Measurements from ENCODE around the gene NOL3. TPM values are rescaled to one million over a fixed set of nuclear protein-coding genes. Genes with fewer than 3 reads are reported as not detected.

NOL3 gene
- total RNA-seq, 1 experiment from 2014 or later = 8.5 TPM

DNA sequence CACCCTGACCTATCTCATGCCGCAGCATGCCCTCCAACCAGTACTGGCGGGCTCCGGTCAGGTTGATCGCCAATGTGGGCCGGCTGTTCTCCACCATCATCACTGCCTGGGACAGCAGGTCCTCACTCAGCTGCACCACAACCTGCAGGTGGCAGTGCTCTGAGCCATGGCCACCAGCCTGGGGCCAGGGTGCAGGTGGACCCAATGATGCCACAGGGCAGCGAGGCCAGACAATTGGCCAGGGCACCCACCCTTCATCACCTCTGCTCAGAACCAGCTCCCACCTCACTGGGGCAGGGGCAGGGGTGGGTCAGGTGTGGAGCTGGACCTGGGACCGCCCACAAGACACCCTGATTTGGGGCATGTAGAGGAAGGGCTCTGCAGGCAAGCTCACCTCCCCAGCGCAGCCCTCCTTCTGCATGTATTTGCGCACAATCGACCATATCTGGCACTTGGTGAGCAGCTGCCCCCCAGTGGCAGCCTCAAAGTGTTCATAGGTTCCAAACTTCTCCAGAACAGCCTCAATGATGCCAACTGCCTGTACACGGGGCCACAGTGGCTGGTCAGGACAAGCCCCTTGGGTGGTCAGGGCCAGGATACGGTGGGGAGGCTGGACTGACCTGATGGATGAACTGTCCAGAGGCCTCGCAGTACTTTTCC is 9.2 kb downstream of the NOL3 start:
- Mint-ChIP-seq H3K36me3 (peaks cover 3% of the 10 kb centered on the region; the same call in 1 of the 2 replicates), H3K27me3 (ENCODE audit: low read depth) (peaks cover 43% of the 10 kb centered on the region), H3K27ac (no peak overlapping the region), H3K4me3 (peak overlapping the region; percentile 22; the same call in 1 of the 2 replicates), H3K9me3 (no peaks in the 10 kb centered on the region), H3K4me1 (peaks cover 12% of the 10 kb centered on the region)
- ChIA-PET POLR2A (no interaction called here), CTCF (interaction anchor here (1.0 to 1.4 kb wide), 3 partner anchors 9 to 162 kb away, joined by 3 to 5 read pairs (median 5); partner anchors contain the start of gene NOL3)
- no peak for TF ChIP-seq NR3C1 (CRISPR knock-in tag; conservative IDR thresholded peaks at IDR 0.05; ENCODE audit: low read depth)
- TF ChIP-seq, protein P1, sequence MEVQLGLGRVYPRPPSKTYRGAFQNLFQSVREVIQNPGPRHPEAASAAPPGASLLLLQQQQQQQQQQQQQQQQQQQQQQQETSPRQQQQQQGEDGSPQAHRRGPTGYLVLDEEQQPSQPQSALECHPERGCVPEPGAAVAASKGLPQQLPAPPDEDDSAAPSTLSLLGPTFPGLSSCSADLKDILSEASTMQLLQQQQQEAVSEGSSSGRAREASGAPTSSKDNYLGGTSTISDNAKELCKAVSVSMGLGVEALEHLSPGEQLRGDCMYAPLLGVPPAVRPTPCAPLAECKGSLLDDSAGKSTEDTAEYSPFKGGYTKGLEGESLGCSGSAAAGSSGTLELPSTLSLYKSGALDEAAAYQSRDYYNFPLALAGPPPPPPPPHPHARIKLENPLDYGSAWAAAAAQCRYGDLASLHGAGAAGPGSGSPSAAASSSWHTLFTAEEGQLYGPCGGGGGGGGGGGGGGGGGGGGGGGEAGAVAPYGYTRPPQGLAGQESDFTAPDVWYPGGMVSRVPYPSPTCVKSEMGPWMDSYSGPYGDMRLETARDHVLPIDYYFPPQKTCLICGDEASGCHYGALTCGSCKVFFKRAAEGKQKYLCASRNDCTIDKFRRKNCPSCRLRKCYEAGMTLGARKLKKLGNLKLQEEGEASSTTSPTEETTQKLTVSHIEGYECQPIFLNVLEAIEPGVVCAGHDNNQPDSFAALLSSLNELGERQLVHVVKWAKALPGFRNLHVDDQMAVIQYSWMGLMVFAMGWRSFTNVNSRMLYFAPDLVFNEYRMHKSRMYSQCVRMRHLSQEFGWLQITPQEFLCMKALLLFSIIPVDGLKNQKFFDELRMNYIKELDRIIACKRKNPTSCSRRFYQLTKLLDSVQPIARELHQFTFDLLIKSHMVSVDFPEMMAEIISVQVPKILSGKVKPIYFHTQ (CRISPR knock-in tag; IDR thresholded peaks at IDR 0.05) = no peak
- TF ChIP-seq SP1 (CRISPR knock-in tag; conservative IDR thresholded peaks at IDR 0.05) = no peak
- TF ChIP-seq, protein P2, sequence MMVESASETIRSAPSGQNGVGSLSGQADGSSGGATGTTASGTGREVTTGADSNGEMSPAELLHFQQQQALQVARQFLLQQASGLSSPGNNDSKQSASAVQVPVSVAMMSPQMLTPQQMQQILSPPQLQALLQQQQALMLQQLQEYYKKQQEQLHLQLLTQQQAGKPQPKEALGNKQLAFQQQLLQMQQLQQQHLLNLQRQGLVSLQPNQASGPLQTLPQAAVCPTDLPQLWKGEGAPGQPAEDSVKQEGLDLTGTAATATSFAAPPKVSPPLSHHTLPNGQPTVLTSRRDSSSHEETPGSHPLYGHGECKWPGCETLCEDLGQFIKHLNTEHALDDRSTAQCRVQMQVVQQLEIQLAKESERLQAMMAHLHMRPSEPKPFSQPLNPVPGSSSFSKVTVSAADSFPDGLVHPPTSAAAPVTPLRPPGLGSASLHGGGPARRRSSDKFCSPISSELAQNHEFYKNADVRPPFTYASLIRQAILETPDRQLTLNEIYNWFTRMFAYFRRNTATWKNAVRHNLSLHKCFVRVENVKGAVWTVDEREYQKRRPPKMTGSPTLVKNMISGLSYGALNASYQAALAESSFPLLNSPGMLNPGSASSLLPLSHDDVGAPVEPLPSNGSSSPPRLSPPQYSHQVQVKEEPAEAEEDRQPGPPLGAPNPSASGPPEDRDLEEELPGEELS (CRISPR knock-in tag; IDR thresholded peaks at IDR 0.05) = no peak
- TF ChIP-seq, protein P3, sequence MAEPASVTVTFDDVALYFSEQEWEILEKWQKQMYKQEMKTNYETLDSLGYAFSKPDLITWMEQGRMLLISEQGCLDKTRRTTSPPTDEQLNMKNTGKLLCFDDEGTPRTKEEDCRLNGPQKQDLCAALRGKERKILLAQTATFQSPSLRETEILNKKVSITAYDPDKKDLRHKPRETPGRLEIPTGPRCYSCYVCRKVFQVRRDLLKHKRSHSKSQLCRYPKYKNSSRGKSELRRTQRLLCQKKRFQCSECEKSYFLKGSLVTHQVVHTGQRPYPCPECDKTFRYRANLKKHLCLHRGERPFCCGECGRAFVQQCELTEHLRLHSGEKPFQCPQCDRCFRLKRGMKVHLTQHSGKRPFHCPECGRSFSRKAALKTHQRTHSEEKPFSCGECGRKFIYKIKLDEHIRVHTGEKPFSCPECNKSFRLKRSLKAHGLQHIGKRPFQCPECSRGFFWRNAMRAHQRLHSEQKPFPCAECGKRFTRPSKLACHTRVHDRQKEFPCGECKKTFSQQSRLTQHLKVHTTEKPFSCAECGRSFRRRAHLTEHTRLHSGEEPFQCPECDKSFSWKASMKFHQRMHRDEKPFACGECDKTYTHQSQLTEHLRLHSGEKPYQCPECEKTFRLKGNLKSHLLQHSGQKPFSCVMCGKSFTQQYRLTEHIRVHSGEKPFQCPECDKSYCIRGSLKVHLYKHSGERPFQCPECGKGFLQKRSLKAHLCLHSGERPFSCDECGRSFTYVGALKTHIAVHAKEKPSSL (CRISPR knock-in tag; conservative IDR thresholded peaks at IDR 0.05) = no peak
- no peak for TF ChIP-seq ZNF232 (CRISPR knock-in tag; IDR thresholded peaks at IDR 0.05)
- TF ChIP-seq, protein P4, sequence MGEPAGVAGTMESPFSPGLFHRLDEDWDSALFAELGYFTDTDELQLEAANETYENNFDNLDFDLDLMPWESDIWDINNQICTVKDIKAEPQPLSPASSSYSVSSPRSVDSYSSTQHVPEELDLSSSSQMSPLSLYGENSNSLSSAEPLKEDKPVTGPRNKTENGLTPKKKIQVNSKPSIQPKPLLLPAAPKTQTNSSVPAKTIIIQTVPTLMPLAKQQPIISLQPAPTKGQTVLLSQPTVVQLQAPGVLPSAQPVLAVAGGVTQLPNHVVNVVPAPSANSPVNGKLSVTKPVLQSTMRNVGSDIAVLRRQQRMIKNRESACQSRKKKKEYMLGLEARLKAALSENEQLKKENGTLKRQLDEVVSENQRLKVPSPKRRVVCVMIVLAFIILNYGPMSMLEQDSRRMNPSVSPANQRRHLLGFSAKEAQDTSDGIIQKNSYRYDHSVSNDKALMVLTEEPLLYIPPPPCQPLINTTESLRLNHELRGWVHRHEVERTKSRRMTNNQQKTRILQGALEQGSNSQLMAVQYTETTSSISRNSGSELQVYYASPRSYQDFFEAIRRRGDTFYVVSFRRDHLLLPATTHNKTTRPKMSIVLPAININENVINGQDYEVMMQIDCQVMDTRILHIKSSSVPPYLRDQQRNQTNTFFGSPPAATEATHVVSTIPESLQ (CRISPR knock-in tag; IDR thresholded peaks at IDR 0.05) = no peak
- ATAC-seq (no peak), DNase-seq (ENCODE audit: low spot score) (peak; percentile 33)

DNA sequence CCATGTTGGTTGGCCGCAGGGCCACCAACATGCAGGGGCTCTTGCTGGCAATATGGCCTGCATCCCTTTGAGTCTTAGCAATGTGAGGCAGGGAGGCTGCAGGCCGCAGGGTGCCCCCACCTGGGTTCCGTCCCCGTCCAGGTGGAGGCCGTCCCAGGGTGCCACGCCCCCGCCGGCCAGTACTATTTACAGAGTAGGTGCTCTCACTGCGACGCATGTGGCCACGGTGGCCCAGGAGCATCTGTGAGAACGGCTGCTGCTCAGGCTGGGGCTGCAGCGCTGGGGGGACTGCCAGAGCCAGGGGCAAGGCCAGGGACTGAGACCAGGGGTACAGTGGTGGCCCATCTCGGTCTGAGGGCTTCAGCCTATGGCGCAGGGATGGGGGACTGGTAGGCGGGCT is 9.8 kb downstream of the NOL3 start:
- Mint-ChIP-seq H3K27ac (no peak overlapping the region), H3K27me3 (ENCODE audit: low read depth) (peaks cover 43% of the 10 kb centered on the region), H3K9me3 (no peaks in the 10 kb centered on the region), H3K4me3 (no peak overlapping the region), H3K4me1 (peaks cover 15% of the 10 kb centered on the region), H3K36me3 (peaks cover 3% of the 10 kb centered on the region; the same call in 1 of the 2 replicates)
- DNase-seq (ENCODE audit: low spot score) = peak; percentile 11
- POLR2A ChIA-PET = no interaction called here
- no peak for TF ChIP-seq ZNF416 (CRISPR knock-in tag; IDR thresholded peaks at IDR 0.05)
- TF ChIP-seq, protein P4 (CRISPR knock-in tag; IDR thresholded peaks at IDR 0.05) = no peak
- TF ChIP-seq, protein P5, sequence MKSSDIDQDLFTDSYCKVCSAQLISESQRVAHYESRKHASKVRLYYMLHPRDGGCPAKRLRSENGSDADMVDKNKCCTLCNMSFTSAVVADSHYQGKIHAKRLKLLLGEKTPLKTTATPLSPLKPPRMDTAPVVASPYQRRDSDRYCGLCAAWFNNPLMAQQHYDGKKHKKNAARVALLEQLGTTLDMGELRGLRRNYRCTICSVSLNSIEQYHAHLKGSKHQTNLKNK (CRISPR knock-in tag; IDR thresholded peaks at IDR 0.05) = no peak
- TF ChIP-seq ZNF671 (CRISPR knock-in tag; IDR thresholded peaks at IDR 0.05) = no peak
- TF ChIP-seq TCF7 (CRISPR knock-in tag; IDR thresholded peaks at IDR 0.05; ENCODE audit: low read depth) = no peak
- TF ChIP-seq TEAD1 (CRISPR knock-in tag; IDR thresholded peaks at IDR 0.05) = no peak
- TF ChIP-seq GRHL2 (CRISPR knock-in tag; IDR thresholded peaks at IDR 0.05; ENCODE audit: insufficient replicate concordance, severe bottlenecking) = no peak
- TF ChIP-seq GABPB1 (CRISPR knock-in tag; IDR thresholded peaks at IDR 0.05) = no peak
- no peak for ATAC-seq
- CTCF ChIA-PET = interaction anchor here (1.2 to 1.4 kb wide), 2 partner anchors 10 to 162 kb away, joined by 5 read pairs; partner anchors contain the start of gene NOL3
